Measurements from ENCODE around the gene ENG. TPM values are rescaled to one million over a fixed set of nuclear protein-coding genes. Genes with fewer than 3 reads are reported as not detected.
"Not testable (repeated sequence)": the region's sequence is repeated elsewhere in the genome, so short reads cannot be mapped to it uniquely, and the experiment has no call there.

The ENG gene
- total RNA-seq, 1 experiment from 2014 or later = 16.4 TPM

- Histone ChIP-seq H3K27ac (no peak overlapping the region), H3K9me3 (replicated peaks) (no peaks in the 10 kb centered on the region), H3K27me3 (no peaks in the 10 kb centered on the region), H3K36me3 (peaks cover 19% of the 10 kb centered on the region), H3K4me1 (peaks cover 15% of the 10 kb centered on the region; the same call in 1 of the 2 replicates), H3K4me3 (no peak overlapping the region)
- no peak for DNase-seq
These were observed 31.2 kb upstream of the ENG start for GRCh38 chr9:127885508-127886281.

GRCh38 chr9:127884976-127885490 is 30.6 kb upstream of the ENG start:
- Histone ChIP-seq H3K36me3 (peaks cover 19% of the 10 kb centered on the region), H3K27ac (no peak overlapping the region), H3K27me3 (no peaks in the 10 kb centered on the region), H3K4me3 (no peak overlapping the region), H3K9me3 (replicated peaks) (no peaks in the 10 kb centered on the region), H3K4me1 (peaks cover 15% of the 10 kb centered on the region; the same call in 1 of the 2 replicates)
- DNase-seq = no peak

GRCh38 chr9:127884427-127884911 is 30.0 kb upstream of the ENG start:
- peaks cover 15% of the 10 kb centered on the region; the same call in 1 of the 2 replicates for H3K4me1 ChIP-seq
- H3K27me3 ChIP-seq = no peaks in the 10 kb centered on the region
- no peak overlapping the region for H3K27ac ChIP-seq
- peak; percentile 60 to 67 for DNase-seq
- H3K4me3 ChIP-seq = no peak overlapping the region
- no peaks in the 10 kb centered on the region for H3K9me3 ChIP-seq (replicated peaks)
- peaks cover 19% of the 10 kb centered on the region for H3K36me3 ChIP-seq

GRCh38 chr9:127883959-127884358 is 29.5 kb upstream of the ENG start:
- Histone ChIP-seq H3K27ac (no peak overlapping the region), H3K36me3 (peaks cover 19% of the 10 kb centered on the region), H3K9me3 (replicated peaks) (no peaks in the 10 kb centered on the region)

GRCh38 chr9:127881715-127882114 is 27.3 kb upstream of the ENG start:
- H3K36me3 ChIP-seq; H3K27me3 ChIP-seq; DNase-seq; H3K4me3 ChIP-seq; H3K9me3 ChIP-seq (replicated peaks); H3K27ac ChIP-seq: not testable (repeated sequence)
- peaks cover 19% of the 10 kb centered on the region for H3K4me1 ChIP-seq

More at GRCh38 chr9:127883959-127884358, 29.5 kb upstream of the ENG start:
- Histone ChIP-seq H3K27me3 (no peaks in the 10 kb centered on the region), H3K4me3 (no peak overlapping the region), H3K4me1 (peaks cover 15% of the 10 kb centered on the region; the same call in 1 of the 2 replicates)
- DNase-seq = no peak

GRCh38 chr9:127880143-127880542 is 25.7 kb upstream of the ENG start:
- no peak for DNase-seq
- no peak overlapping the region for H3K4me3 ChIP-seq
- H3K9me3 ChIP-seq (replicated peaks) = no peaks in the 10 kb centered on the region
- no peaks in the 10 kb centered on the region for H3K27me3 ChIP-seq
- no peak overlapping the region for H3K27ac ChIP-seq
- H3K36me3 ChIP-seq = no peaks in the 10 kb centered on the region
- peaks cover 20% of the 10 kb centered on the region for H3K4me1 ChIP-seq

- Histone ChIP-seq H3K27ac (no peak overlapping the region), H3K4me3 (no peak overlapping the region), H3K36me3 (no peaks in the 10 kb centered on the region), H3K4me1 (peaks cover 9% of the 10 kb centered on the region), H3K9me3 (replicated peaks) (no peaks in the 10 kb centered on the region), H3K27me3 (no peaks in the 10 kb centered on the region)
- DNase-seq = no peak
These were observed 24.4 kb upstream of the ENG start for GRCh38 chr9:127878652-127879390.

GRCh38 chr9:127878001-127878651 is 23.7 kb upstream of the ENG start:
- Histone ChIP-seq H3K27me3 (no peaks in the 10 kb centered on the region), H3K9me3 (replicated peaks) (no peaks in the 10 kb centered on the region), H3K27ac (peak overlapping the region; percentile 21; the same call in 1 of the 2 replicates), H3K36me3 (no peaks in the 10 kb centered on the region), H3K4me3 (peak overlapping the region; percentile 66), H3K4me1 (peaks cover 9% of the 10 kb centered on the region)
- DNase-seq = peak; percentile 47 to 67

GRCh38 chr9:127877566-127877998 is 23.1 kb upstream of the ENG start, which contains the start of gene AK1:
Gene AK1 (minus strand): TSS chr9:127877675. CDS start chr9:127874617, 3,058 bp downstream.
- DNase-seq = peak; percentile 77 to 80
- H3K4me3 ChIP-seq = peak within 1 kb of the TSS; percentile 66
- H3K27me3 ChIP-seq = no peaks in the 10 kb centered on the region
- no peaks in the 10 kb centered on the region for H3K9me3 ChIP-seq (replicated peaks)
- H3K27ac ChIP-seq = peak within 1 kb of the TSS; percentile 21; the same call in 1 of the 2 replicates
- H3K36me3 ChIP-seq = no peaks in the 10 kb centered on the region
- H3K4me1 ChIP-seq = peaks cover 6% of the 10 kb centered on the region

GRCh38 chr9:127876764-127877562 is 22.5 kb upstream of the ENG start:
- peaks cover 5% of the 10 kb centered on the region for H3K4me1 ChIP-seq
- no peaks in the 10 kb centered on the region for H3K27me3 ChIP-seq
- no peak overlapping the region for H3K27ac ChIP-seq
- no peaks in the 10 kb centered on the region for H3K36me3 ChIP-seq
- H3K4me3 ChIP-seq = peak overlapping the region; percentile 66
- peak in 1 of 2 experiments; percentile 44 for DNase-seq
- no peaks in the 10 kb centered on the region for H3K9me3 ChIP-seq (replicated peaks)

- no peak overlapping the region for H3K4me3 ChIP-seq
- H3K27ac ChIP-seq = no peak overlapping the region
- H3K36me3 ChIP-seq = no peaks in the 10 kb centered on the region
- no peaks in the 10 kb centered on the region for H3K9me3 ChIP-seq (replicated peaks)
- peaks cover 5% of the 10 kb centered on the region for H3K4me1 ChIP-seq
- no peak for DNase-seq
- H3K27me3 ChIP-seq = no peaks in the 10 kb centered on the region
These were observed 21.7 kb upstream of the ENG start for GRCh38 chr9:127876026-127876763.

GRCh38 chr9:127875306-127875966 is 21.0 kb upstream of the ENG start:
- Histone ChIP-seq H3K27me3 (no peaks in the 10 kb centered on the region), H3K9me3 (replicated peaks) (no peaks in the 10 kb centered on the region), H3K4me3 (no peak overlapping the region), H3K36me3 (no peaks in the 10 kb centered on the region), H3K4me1 (peaks cover 5% of the 10 kb centered on the region), H3K27ac (no peak overlapping the region)
- DNase-seq = no peak

All from SJCRH30 (cell line).